ENCODE results near the gene ZNF775.

ZNF775 gene

DNA sequence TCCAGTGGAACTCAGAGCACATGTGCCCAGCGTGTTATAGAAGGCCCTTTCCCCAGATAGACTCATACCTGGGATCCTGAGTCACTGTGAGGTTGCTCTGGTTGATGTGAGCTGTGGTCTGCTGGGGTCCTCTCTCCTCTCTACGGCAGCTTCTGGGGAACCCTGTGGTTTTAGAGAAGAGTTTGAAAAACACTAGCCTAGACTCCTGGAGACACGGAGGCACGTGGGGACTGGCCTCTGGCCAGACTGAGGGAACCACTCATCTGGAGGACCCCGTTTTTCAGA is 10.3 kb downstream of the ZNF775 start:
- peaks cover 9% of the 10 kb centered on the region for H3K4me1 ChIP-seq (ENCODE audit: control insufficient read depth, insufficient read depth, low read length)
- no peaks in the 10 kb centered on the region for H3K9me3 ChIP-seq (ENCODE audit: control insufficient read depth, insufficient read depth, low read length)
- H3K36me3 ChIP-seq (ENCODE audit: control insufficient read depth, insufficient read depth, low read length), result peaks cover 11% of the 10 kb centered on the region
- H3K4me3 ChIP-seq (ENCODE audit: low read depth, low read length), result no peak overlapping the region
- H3K27me3 ChIP-seq (ENCODE audit: control insufficient read depth, insufficient read depth, low read length), result no peaks in the 10 kb centered on the region
- no peak overlapping the region for H3K9ac ChIP-seq (ENCODE audit: low read depth, low read length)

DNA sequence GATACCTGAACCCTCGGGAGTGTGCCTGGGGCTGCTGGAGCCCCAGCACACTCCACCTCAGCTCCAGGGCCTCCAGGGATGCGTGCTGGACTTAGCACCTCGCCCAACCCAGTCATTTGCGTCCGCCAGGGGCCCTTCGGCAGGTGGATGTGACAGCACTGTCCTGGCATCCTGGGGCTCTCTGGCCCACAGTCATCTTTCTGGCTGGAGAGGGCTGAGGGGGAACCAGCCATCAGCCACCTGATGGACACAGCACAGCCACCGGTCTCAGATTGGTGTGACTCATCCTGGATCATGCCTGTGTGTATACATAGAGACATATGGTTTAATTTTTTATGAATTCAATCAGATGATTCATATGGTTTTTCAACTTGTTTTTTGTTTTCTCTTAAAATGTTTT is 11.1 kb downstream of the ZNF775 start:
- H3K4me1 ChIP-seq (ENCODE audit: control insufficient read depth, insufficient read depth, low read length), result peaks cover 4% of the 10 kb centered on the region
- H3K9ac ChIP-seq (ENCODE audit: low read depth, low read length), result no peak overlapping the region
- H3K36me3 ChIP-seq (ENCODE audit: control insufficient read depth, insufficient read depth, low read length), result peaks cover 11% of the 10 kb centered on the region
- no peaks in the 10 kb centered on the region for H3K27me3 ChIP-seq (ENCODE audit: control insufficient read depth, insufficient read depth, low read length)
- no peak overlapping the region for H3K4me3 ChIP-seq (ENCODE audit: low read depth, low read length)
- no peaks in the 10 kb centered on the region for H3K9me3 ChIP-seq (ENCODE audit: control insufficient read depth, insufficient read depth, low read length)

GRCh38 chr7:150393325-150393724 is 14.2 kb downstream of the ZNF775 start:
- Histone ChIP-seq H3K36me3 (ENCODE audit: control insufficient read depth, insufficient read depth, low read length) (peaks cover 25% of the 10 kb centered on the region), H3K9ac (ENCODE audit: low read depth, low read length) (no peak overlapping the region), H3K4me3 (ENCODE audit: low read depth, low read length) (no peak overlapping the region), H3K27me3 (ENCODE audit: control insufficient read depth, insufficient read depth, low read length) (no peaks in the 10 kb centered on the region), H3K4me1 (ENCODE audit: control insufficient read depth, insufficient read depth, low read length) (no peaks in the 10 kb centered on the region), H3K9me3 (ENCODE audit: control insufficient read depth, insufficient read depth, low read length) (no peaks in the 10 kb centered on the region)

- peaks cover 22% of the 10 kb centered on the region for H3K4me1 ChIP-seq (ENCODE audit: control insufficient read depth, insufficient read depth, low read length)
- no peak overlapping the region for H3K9ac ChIP-seq (ENCODE audit: low read depth, low read length)
- H3K4me3 ChIP-seq (ENCODE audit: low read depth, low read length), result no peak overlapping the region
- H3K27me3 ChIP-seq (ENCODE audit: control insufficient read depth, insufficient read depth, low read length), result no peaks in the 10 kb centered on the region
- peaks cover 20% of the 10 kb centered on the region for H3K36me3 ChIP-seq (ENCODE audit: control insufficient read depth, insufficient read depth, low read length)
- H3K9me3 ChIP-seq (ENCODE audit: control insufficient read depth, insufficient read depth, low read length), result no peaks in the 10 kb centered on the region
These were observed 17.3 kb downstream of the ZNF775 start for GRCh38 chr7:150396426-150396825.

GRCh38 chr7:150396851-150397260 is 17.7 kb downstream of the ZNF775 start:
- Histone ChIP-seq H3K9me3 (ENCODE audit: control insufficient read depth, insufficient read depth, low read length) (no peaks in the 10 kb centered on the region), H3K27me3 (ENCODE audit: control insufficient read depth, insufficient read depth, low read length) (no peaks in the 10 kb centered on the region), H3K9ac (ENCODE audit: low read depth, low read length) (no peak overlapping the region), H3K4me3 (ENCODE audit: low read depth, low read length) (no peak overlapping the region), H3K4me1 (ENCODE audit: control insufficient read depth, insufficient read depth, low read length) (peaks cover 25% of the 10 kb centered on the region), H3K36me3 (ENCODE audit: control insufficient read depth, insufficient read depth, low read length) (peaks cover 20% of the 10 kb centered on the region)

GRCh38 chr7:150397346-150398107 is 18.4 kb downstream of the ZNF775 start:
- no peaks in the 10 kb centered on the region for H3K9me3 ChIP-seq (ENCODE audit: control insufficient read depth, insufficient read depth, low read length)
- H3K36me3 ChIP-seq (ENCODE audit: control insufficient read depth, insufficient read depth, low read length), result peaks cover 20% of the 10 kb centered on the region
- H3K4me1 ChIP-seq (ENCODE audit: control insufficient read depth, insufficient read depth, low read length), result peaks cover 30% of the 10 kb centered on the region
- no peaks in the 10 kb centered on the region for H3K27me3 ChIP-seq (ENCODE audit: control insufficient read depth, insufficient read depth, low read length)
- no peak overlapping the region for H3K9ac ChIP-seq (ENCODE audit: low read depth, low read length)
- no peak overlapping the region for H3K4me3 ChIP-seq (ENCODE audit: low read depth, low read length)

DNA sequence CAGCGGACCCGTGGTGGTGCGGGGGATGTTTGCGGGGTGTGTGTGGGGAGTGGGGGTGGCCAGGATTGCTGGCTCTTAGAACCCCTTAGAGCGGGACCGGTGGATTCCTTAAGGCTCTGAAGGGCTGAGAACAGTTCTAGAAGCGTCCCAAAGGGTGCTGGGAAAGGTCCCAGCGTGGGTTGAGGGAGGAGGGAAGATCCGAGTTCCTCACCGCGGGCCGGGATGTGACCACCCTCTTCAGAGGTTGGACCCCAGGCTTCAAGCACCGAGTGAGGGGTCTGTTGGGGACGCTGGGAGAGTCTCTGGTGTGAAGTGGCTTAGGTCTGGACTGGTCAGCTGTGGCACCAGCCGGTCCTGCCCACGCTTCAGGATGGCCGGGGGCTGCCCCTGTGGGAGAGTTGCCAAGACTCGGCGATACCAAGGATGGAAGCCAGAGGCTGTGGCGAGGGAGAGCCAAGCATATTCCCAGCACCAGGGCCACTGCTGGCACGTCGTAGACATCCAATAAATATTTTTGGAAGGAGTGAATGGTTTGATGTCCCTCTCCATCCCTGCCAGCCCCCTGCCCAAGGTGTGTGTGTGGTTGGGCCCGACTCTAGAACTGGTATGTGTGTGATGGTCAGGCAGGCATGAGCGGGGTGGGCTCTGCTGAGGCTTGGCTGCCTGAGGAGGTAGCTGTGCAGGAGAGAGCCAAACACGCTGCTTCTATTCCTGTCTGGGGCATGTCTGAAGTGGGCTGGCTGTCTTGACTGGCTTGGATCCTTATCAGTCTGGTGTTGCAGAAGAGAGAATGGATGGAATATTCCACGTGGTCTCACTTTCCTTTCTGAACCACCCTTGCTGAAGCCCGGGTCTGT is 19.2 kb downstream of the ZNF775 start:
- Histone ChIP-seq H3K27me3 (ENCODE audit: control insufficient read depth, insufficient read depth, low read length) (no peaks in the 10 kb centered on the region), H3K9me3 (ENCODE audit: control insufficient read depth, insufficient read depth, low read length) (no peaks in the 10 kb centered on the region), H3K9ac (ENCODE audit: low read depth, low read length) (no peak overlapping the region), H3K4me3 (ENCODE audit: low read depth, low read length) (no peak overlapping the region), H3K36me3 (ENCODE audit: control insufficient read depth, insufficient read depth, low read length) (peaks cover 20% of the 10 kb centered on the region), H3K4me1 (ENCODE audit: control insufficient read depth, insufficient read depth, low read length) (peaks cover 38% of the 10 kb centered on the region)

GRCh38 chr7:150398965-150399320 is 19.8 kb downstream of the ZNF775 start:
- Histone ChIP-seq H3K4me3 (ENCODE audit: low read depth, low read length) (no peak overlapping the region), H3K36me3 (ENCODE audit: control insufficient read depth, insufficient read depth, low read length) (peaks cover 20% of the 10 kb centered on the region), H3K4me1 (ENCODE audit: control insufficient read depth, insufficient read depth, low read length) (peaks cover 44% of the 10 kb centered on the region), H3K9me3 (ENCODE audit: control insufficient read depth, insufficient read depth, low read length) (no peaks in the 10 kb centered on the region), H3K9ac (ENCODE audit: low read depth, low read length) (no peak overlapping the region), H3K27me3 (ENCODE audit: control insufficient read depth, insufficient read depth, low read length) (no peaks in the 10 kb centered on the region)

DNA sequence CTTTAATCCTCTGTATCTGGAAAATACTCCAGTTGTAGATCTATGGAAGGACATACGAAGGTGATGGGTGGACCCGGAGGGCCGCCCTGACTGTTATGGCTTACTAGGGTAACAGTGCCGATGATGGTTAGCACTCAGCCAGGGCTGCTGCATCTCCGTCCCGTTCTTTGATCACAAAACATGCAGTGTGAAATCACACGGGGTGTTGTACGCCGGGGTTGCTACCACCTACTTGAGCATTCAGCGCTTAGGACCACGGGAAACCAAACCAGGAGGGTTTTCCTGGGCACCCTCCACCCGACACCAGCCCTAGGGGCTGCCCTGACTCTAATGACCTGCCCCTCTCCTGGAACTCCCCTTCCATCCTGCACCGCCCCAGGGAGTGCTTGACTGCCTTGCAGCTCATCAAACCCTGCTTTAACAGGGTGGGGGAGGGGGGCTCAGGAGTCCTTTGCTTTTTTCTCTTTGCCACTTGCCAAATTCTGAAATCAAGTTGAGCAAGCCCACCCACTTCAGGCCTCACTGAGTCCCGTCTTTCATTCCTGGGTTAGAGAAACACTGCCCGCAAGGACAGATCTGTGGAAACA is 20.4 kb downstream of the ZNF775 start:
- Histone ChIP-seq H3K9ac (ENCODE audit: low read depth, low read length) (no peak overlapping the region), H3K27me3 (ENCODE audit: control insufficient read depth, insufficient read depth, low read length) (no peaks in the 10 kb centered on the region), H3K36me3 (ENCODE audit: control insufficient read depth, insufficient read depth, low read length) (peaks cover 20% of the 10 kb centered on the region), H3K4me1 (ENCODE audit: control insufficient read depth, insufficient read depth, low read length) (peaks cover 49% of the 10 kb centered on the region), H3K9me3 (ENCODE audit: control insufficient read depth, insufficient read depth, low read length) (no peaks in the 10 kb centered on the region), H3K4me3 (ENCODE audit: low read depth, low read length) (no peak overlapping the region)

- Histone ChIP-seq H3K4me3 (ENCODE audit: low read depth, low read length) (no peak overlapping the region), H3K9ac (ENCODE audit: low read depth, low read length) (peak overlapping the region; percentile 29), H3K27me3 (ENCODE audit: control insufficient read depth, insufficient read depth, low read length) (no peaks in the 10 kb centered on the region), H3K9me3 (ENCODE audit: control insufficient read depth, insufficient read depth, low read length) (no peaks in the 10 kb centered on the region), H3K36me3 (ENCODE audit: control insufficient read depth, insufficient read depth, low read length) (peaks cover 20% of the 10 kb centered on the region), H3K4me1 (ENCODE audit: control insufficient read depth, insufficient read depth, low read length) (peaks cover 49% of the 10 kb centered on the region)
These were observed 21.1 kb downstream of the ZNF775 start for GRCh38 chr7:150400008-150400787.

GRCh38 chr7:150400788-150401423 is 21.8 kb downstream of the ZNF775 start:
- H3K9me3 ChIP-seq (ENCODE audit: control insufficient read depth, insufficient read depth, low read length), result no peaks in the 10 kb centered on the region
- no peaks in the 10 kb centered on the region for H3K27me3 ChIP-seq (ENCODE audit: control insufficient read depth, insufficient read depth, low read length)
- H3K4me1 ChIP-seq (ENCODE audit: control insufficient read depth, insufficient read depth, low read length), result peaks cover 49% of the 10 kb centered on the region
- H3K9ac ChIP-seq (ENCODE audit: low read depth, low read length), result peak overlapping the region; percentile 56
- H3K36me3 ChIP-seq (ENCODE audit: control insufficient read depth, insufficient read depth, low read length), result peaks cover 20% of the 10 kb centered on the region
- no peak overlapping the region for H3K4me3 ChIP-seq (ENCODE audit: low read depth, low read length)

All from iPS-15b (cell line).